Measurements from ENCODE around the gene TSC22D4. TPM values are rescaled to one million over a fixed set of nuclear protein-coding genes. Genes with fewer than 3 reads are reported as not detected.

TSC22D4 gene
- total and polyA plus RNA-seq, 2 experiments from 2014 or later: 26.2 to 89.6 TPM

DNA sequence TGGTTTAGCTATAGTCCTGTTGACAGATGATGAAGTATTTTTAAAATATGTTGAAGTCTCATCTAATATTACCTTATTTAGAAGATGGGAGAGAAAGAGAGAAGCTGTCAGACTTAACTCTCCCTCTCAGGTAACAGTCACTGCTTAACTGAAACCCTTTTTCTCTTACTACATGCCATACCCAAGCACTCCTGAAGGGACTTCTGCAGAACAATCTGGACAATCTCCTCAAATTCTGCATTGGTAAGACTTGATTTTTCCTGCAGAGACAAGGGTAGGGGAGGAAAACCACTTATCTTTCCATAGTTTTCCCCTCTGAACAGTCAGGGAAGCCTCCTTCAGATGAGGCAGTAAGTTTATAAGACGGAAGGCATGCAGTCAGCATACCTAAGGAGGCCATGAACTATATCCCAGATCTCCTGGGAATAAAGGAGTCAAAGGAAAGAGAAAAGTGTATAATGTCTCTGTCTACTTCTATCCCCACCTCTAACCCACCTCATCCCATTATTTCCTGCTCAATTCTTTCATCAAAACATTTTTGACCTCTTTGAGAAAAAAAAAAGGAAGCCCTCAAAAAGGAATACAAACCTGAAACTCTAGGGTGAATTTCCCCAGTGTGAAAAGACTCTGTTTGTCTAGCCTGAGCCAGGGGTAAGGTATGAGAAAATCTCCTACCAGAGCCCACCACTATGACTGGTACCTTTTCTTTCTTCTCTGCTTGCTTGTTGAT lies 59.9 kb downstream of the TSC22D4 start:
- Histone ChIP-seq H3K4me1 (ENCODE audit: insufficient read depth) (no peaks in the 10 kb centered on the region), H3K27me3 (no peaks in the 10 kb centered on the region), H3K79me2 (no peaks in the 10 kb centered on the region), H3K36me3 (replicated peaks; ENCODE audit: insufficient read depth, low read depth) (no peaks in the 10 kb centered on the region), H3K27ac (no peak overlapping the region), H3K4me2 (no peak overlapping the region), H4K20me1 (ENCODE audit: insufficient read depth, poor library complexity, severe bottlenecking) (no peaks in the 10 kb centered on the region), H3K4me3 (no peak overlapping the region), H3K9me2 (replicated peaks; ENCODE audit: insufficient read depth) (no peaks in the 10 kb centered on the region), H2AFZ (no peak overlapping the region), H3K9me3 (ENCODE audit: low read depth) (no peaks in the 10 kb centered on the region)
- TF ChIP-seq CTCF (IDR thresholded peaks at IDR 0.05; ENCODE audit: poor library complexity) (no peak), EZH2 (IDR thresholded peaks at IDR 0.05; ENCODE audit: borderline replicate concordance) (no peak), EZH2phosphoT487 (IDR thresholded peaks at IDR 0.05; ENCODE audit: low read depth, severe bottlenecking, unreplicated experiment) (no peak)
- DNase-seq (ENCODE audit: low spot score): no peak
- WGBS (ENCODE audit: low lambda C conversion rate, missing lambda C conversion rate): 67% methylated on average over 1 of the region's 1 CpG

Other genes starting within 250 kb of the TSC22D4 start
- gene SPDYE3, start 171.5 kb downstream of the TSC22D4 start, total RNA-seq: not detected in 2 replicates
- gene SPDYE3, start 171.5 kb downstream of the TSC22D4 start, polyA plus RNA-seq: 3.3 and 3.4 TPM in 2 replicates
- 17.8 and 33.2 TPM in 2 replicates for gene PILRB, start 121.1 kb downstream of the TSC22D4 start, total RNA-seq
- gene PILRB, start 121.1 kb downstream of the TSC22D4 start, polyA plus RNA-seq: 37.4 and 63.4 TPM in 2 replicates
- 0.24 and 2.2 TPM in 2 replicates for gene PILRA, start 105.7 kb downstream of the TSC22D4 start, total RNA-seq
- 1.1 and 3.0 TPM in 2 replicates for gene PILRA, start 105.7 kb downstream of the TSC22D4 start, polyA plus RNA-seq
- gene ZCWPW1, start 50.5 kb downstream of the TSC22D4 start, total RNA-seq: 1.8 and 2.2 TPM in 2 replicates
- gene ZCWPW1, start 50.5 kb downstream of the TSC22D4 start, polyA plus RNA-seq: 3.3 and 4.9 TPM in 2 replicates
- 20.9 and 23.1 TPM in 2 replicates for gene MEPCE, start 49.4 kb downstream of the TSC22D4 start, total RNA-seq
- 15.8 and 17.2 TPM in 2 replicates for gene MEPCE, start 49.4 kb downstream of the TSC22D4 start, polyA plus RNA-seq
- gene PPP1R35, start 42.7 kb downstream of the TSC22D4 start, total RNA-seq: 10.0 and 12.8 TPM in 2 replicates
- 39.6 and 50.3 TPM in 2 replicates for gene PPP1R35, start 42.7 kb downstream of the TSC22D4 start, polyA plus RNA-seq
- 0.13 and 0.72 TPM in 2 replicates for gene SPACDR, start 15.0 kb downstream of the TSC22D4 start, total RNA-seq
- 0.46 TPM in 1 of 2 replicates, not detected in the other for gene SPACDR, start 15.0 kb downstream of the TSC22D4 start, polyA plus RNA-seq
- 1.6 and 2.4 TPM in 2 replicates for gene NYAP1, start 4.7 kb upstream of the TSC22D4 start, total RNA-seq
- gene NYAP1, start 4.7 kb upstream of the TSC22D4 start, polyA plus RNA-seq: 0.68 TPM in 1 of 2 replicates, not detected in the other
- gene AGFG2, start 60.0 kb upstream of the TSC22D4 start, total RNA-seq: 32.8 and 38.6 TPM in 2 replicates
- gene AGFG2, start 60.0 kb upstream of the TSC22D4 start, polyA plus RNA-seq: 33.3 and 53.7 TPM in 2 replicates
- not detected in 2 replicates for gene SAP25, start 94.7 kb upstream of the TSC22D4 start, total RNA-seq
- gene SAP25, start 94.7 kb upstream of the TSC22D4 start, polyA plus RNA-seq: 1.8 and 4.0 TPM in 2 replicates
- 34.0 and 40.3 TPM in 2 replicates for gene LRCH4, start 106.9 kb upstream of the TSC22D4 start, total RNA-seq
- 105 and 129 TPM in 2 replicates for gene LRCH4, start 106.9 kb upstream of the TSC22D4 start, polyA plus RNA-seq
- gene FBXO24, start 107.1 kb upstream of the TSC22D4 start, total RNA-seq: 1.1 and 1.4 TPM in 2 replicates
- gene FBXO24, start 107.1 kb upstream of the TSC22D4 start, polyA plus RNA-seq: 0.49 and 1.6 TPM in 2 replicates
- gene PCOLCE, start 123.1 kb upstream of the TSC22D4 start, total RNA-seq: 64.2 and 90.0 TPM in 2 replicates
- 249 and 343 TPM in 2 replicates for gene PCOLCE, start 123.1 kb upstream of the TSC22D4 start, polyA plus RNA-seq
- 8.8 and 10.4 TPM in 2 replicates for gene MOSPD3, start 133.3 kb upstream of the TSC22D4 start, total RNA-seq
- gene MOSPD3, start 133.3 kb upstream of the TSC22D4 start, polyA plus RNA-seq: 39.2 and 44.4 TPM in 2 replicates
- gene TFR2, start 162.3 kb upstream of the TSC22D4 start, total RNA-seq: 12.5 and 13.5 TPM in 2 replicates
- gene TFR2, start 162.3 kb upstream of the TSC22D4 start, polyA plus RNA-seq: 11.1 and 16.8 TPM in 2 replicates
- not detected in 2 replicates for gene ACTL6B, start 177.2 kb upstream of the TSC22D4 start, total RNA-seq
- gene ACTL6B, start 177.2 kb upstream of the TSC22D4 start, polyA plus RNA-seq: not detected in 2 replicates
- gene GNB2, start 194.5 kb upstream of the TSC22D4 start, total RNA-seq: 99.6 and 111 TPM in 2 replicates
- 204 and 222 TPM in 2 replicates for gene GNB2, start 194.5 kb upstream of the TSC22D4 start, polyA plus RNA-seq
- 14.2 and 17.6 TPM in 2 replicates for gene GIGYF1, start 215.0 kb upstream of the TSC22D4 start, total RNA-seq
- gene GIGYF1, start 215.0 kb upstream of the TSC22D4 start, polyA plus RNA-seq: 13.2 and 16.8 TPM in 2 replicates
- 30.1 and 39.2 TPM in 2 replicates for gene POP7, start 226.9 kb upstream of the TSC22D4 start, total RNA-seq
- 48.7 and 59.2 TPM in 2 replicates for gene POP7, start 226.9 kb upstream of the TSC22D4 start, polyA plus RNA-seq
- gene EPO, start 241.3 kb upstream of the TSC22D4 start, total RNA-seq: 0.16 and 1.3 TPM in 2 replicates
- gene EPO, start 241.3 kb upstream of the TSC22D4 start, polyA plus RNA-seq: 0.11 TPM in 1 of 2 replicates, not detected in the other